ENCODE measurements around the gene ZNF621.

The ZNF621 gene

DNA sequence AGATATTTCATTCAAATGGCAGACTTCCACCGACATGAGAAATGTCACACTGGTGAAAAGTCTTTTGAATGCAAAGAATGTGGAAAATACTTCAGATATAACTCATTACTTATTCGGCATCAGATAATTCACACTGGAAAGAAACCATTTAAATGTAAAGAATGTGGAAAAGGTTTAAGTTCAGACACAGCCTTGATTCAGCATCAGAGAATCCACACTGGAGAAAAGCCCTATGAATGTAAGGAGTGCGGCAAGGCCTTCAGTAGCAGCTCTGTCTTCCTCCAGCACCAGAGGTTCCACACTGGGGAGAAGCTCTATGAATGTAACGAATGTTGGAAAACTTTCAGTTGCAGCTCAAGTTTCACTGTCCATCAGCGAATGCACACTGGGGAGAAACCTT is 8.6 kb upstream of the ZNF621 start:
- no peak overlapping the region for H3K4me3 ChIP-seq (ENCODE audit: low read length)
- DNase-seq (ENCODE audit: low read depth) = peak; percentile 29
- TF ChIP-seq, protein P1, sequence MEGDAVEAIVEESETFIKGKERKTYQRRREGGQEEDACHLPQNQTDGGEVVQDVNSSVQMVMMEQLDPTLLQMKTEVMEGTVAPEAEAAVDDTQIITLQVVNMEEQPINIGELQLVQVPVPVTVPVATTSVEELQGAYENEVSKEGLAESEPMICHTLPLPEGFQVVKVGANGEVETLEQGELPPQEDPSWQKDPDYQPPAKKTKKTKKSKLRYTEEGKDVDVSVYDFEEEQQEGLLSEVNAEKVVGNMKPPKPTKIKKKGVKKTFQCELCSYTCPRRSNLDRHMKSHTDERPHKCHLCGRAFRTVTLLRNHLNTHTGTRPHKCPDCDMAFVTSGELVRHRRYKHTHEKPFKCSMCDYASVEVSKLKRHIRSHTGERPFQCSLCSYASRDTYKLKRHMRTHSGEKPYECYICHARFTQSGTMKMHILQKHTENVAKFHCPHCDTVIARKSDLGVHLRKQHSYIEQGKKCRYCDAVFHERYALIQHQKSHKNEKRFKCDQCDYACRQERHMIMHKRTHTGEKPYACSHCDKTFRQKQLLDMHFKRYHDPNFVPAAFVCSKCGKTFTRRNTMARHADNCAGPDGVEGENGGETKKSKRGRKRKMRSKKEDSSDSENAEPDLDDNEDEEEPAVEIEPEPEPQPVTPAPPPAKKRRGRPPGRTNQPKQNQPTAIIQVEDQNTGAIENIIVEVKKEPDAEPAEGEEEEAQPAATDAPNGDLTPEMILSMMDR (conservative IDR thresholded peaks at IDR 0.05; ENCODE audit: low read depth, low read length) = no peak

DNA sequence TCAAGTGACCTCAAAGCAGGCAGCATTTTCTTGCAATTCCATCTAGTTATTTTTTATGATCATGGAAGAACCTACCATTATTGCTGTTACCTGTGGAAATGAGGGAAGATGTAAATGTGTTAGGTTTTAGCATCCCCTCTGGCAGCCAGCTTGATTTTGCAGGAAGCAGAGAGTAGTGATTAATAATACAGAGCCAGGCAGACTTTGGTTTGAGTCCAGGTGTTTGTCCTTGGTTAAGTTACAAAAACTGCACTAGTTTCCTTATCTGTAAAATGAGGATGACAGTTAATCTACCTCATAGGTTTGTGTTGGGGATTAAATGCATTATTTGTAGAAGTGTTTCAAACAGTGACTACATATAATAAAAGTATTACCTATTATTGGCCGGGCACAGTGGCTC is 6.7 kb upstream of the ZNF621 start:
- DNase-seq (ENCODE audit: low read depth) = no peak
- no peak overlapping the region for H3K4me3 ChIP-seq (ENCODE audit: low read length)
- TF ChIP-seq, protein P1 (conservative IDR thresholded peaks at IDR 0.05; ENCODE audit: low read depth, low read length) = no peak

DNA sequence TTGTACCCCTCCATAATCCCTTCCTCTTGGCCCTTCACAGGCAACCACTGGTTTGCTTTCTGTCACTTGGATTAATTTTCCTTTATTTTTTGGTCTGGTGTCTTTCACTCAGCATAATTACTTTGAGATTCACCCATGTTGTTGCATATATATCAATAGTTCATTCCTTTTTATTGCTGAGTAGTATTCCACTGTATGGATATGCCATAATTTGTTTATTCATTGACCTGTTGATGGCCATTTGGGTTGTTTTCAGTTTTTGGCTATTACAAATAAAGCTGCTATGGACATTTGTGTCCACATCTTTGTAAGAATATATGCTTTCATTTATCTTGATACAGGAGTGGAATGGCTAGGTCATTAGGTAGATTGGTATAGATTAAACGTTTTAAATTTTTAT is 5.9 kb upstream of the ZNF621 start:
- no peak for DNase-seq (ENCODE audit: low read depth)
- H3K4me3 ChIP-seq (ENCODE audit: low read length) = no peak overlapping the region
- TF ChIP-seq, protein P1 (conservative IDR thresholded peaks at IDR 0.05; ENCODE audit: low read depth, low read length) = no peak

DNA sequence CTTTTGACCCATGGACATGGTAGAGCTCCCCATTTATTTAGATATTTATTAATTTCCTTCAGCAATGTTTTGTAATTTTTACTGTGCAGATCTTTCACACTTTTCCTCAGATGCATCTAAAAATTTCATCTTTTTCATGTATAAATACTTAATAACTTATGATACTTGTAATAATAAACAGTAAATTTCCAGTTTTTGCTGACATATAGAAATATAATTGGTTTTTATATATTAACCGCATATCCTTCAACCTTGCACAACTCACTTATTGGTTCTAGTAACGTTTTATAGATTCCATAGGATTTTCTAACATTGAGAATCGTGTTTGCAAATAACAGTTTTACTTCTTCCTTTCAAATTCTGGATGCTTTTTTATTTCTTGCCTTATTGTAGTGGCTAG is 3.5 kb upstream of the ZNF621 start:
- TF ChIP-seq, protein P1 (conservative IDR thresholded peaks at IDR 0.05; ENCODE audit: low read depth, low read length) = no peak
- no peak overlapping the region for H3K4me3 ChIP-seq (ENCODE audit: low read length)

DNA sequence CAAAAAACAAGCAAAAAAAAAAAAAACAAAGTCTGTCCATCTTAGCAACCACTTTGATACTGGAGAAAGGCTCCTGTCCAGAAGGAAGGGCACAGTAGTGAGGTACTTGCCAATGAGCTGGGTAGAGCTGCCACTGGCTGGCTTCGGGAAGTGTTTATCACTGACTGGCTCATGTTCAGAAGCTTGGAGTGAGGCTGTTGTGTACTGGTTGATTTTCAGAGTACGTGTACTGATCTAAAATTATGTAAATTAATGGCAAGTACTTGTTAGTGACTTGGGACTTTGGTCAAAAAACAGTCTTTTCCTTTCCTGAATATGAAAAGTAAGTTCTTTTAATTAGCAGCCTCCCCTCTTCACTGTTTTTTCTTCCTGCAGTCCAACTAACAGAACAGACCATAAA is 979 bp upstream of the ZNF621 start:
- TF ChIP-seq, protein P1 (conservative IDR thresholded peaks at IDR 0.05; ENCODE audit: low read depth, low read length) = no peak
- no peak overlapping the region for H3K4me3 ChIP-seq (ENCODE audit: low read length)
- DNase-seq (ENCODE audit: low read depth) = no peak

More for the DNA sequence above, 3.5 kb upstream of the ZNF621 start:
- DNase-seq (ENCODE audit: low read depth) = no peak

DNA sequence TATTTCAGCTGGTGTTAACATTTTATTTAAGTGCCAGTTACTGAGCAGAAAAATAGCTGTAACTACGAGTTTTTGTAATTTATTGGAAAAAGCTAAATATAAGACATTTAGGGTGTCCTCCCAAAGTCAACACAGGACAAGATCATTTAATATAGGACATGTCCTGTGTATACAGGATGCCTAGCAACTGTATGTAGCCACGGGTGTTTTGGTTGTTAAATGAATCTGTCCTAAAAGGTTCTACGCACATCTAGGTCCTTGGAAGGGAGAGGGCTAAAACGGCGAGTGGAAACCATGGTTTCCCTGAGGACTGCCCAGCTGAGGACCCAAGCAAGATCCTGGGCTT is 565 bp upstream of the ZNF621 start:
- H3K4me3 ChIP-seq (ENCODE audit: low read length) = peak overlapping the region; percentile 89
- no peak for DNase-seq (ENCODE audit: low read depth)
- TF ChIP-seq, protein P1 (conservative IDR thresholded peaks at IDR 0.05; ENCODE audit: low read depth, low read length) = no peak

DNA sequence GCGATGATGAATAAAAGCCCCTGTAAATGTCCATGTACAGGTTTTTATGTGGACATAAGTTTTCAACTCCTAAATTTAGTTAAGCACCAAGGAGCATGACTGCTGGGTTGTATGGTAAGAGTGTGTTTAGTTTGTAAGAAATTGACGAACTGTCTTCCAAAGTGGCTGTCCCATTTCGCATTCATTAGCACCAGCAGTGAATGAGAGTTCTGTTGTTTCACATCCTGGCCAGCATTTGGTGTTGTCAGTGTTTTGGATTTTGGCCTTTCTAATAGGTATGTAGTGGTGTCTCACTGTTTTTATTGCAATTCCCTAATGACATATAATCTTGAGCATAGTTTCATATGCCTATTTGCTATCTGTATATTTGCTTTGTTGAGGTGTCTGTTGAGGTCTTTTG is 3.7 kb downstream of the ZNF621 start:
- H3K4me3 ChIP-seq (ENCODE audit: low read length) = no peak overlapping the region
- DNase-seq (ENCODE audit: low read depth) = no peak
- TF ChIP-seq, protein P1 (conservative IDR thresholded peaks at IDR 0.05; ENCODE audit: low read depth, low read length) = no peak

All from retinal pigment epithelial cell (primary cell).